K562 (cell line): ENCODE results near the gene DPP10. TPM values are rescaled to one million over a fixed set of nuclear protein-coding genes. Genes with fewer than 3 reads are reported as not detected.

ENCODE experiments used
- HMG20B ChIP-seq: fragments of 250-450 bp; sonication (Bioruptor Pico); IDR thresholded peaks from 2 replicates; pipeline ENCODE4 v1.5.0; 2021; ENCODE audit warnings: mild to moderate bottlenecking
- NR4A1 ChIP-seq, 2 experiments: fragments of 250-450 bp in 1 of 2; fragments of 450-650 bp in 1 of 2; sonication (Bioruptor Pico) in 1 of 2; IDR thresholded peaks; 2 replicates each; pipeline versions ENCODE4 v1.4.0 to v1.6.1; 2016 to 2020; ENCODE audit warnings: mild to moderate bottlenecking in 2 of 2, missing compliant biosample characterization in 1 of 2, missing genetic modification characterization in 1 of 2, moderate library complexity in 1 of 2
- POLR3G ChIP-seq: IDR thresholded peaks from 2 replicates; pipeline ENCODE4 v1.6.1; 2011; ENCODE audit not compliant: insufficient read length, insufficient replicate concordance; ENCODE audit errors: extremely low read depth
- RAD21 ChIP-seq, 2 experiments: fragments of 250-450 bp in 1 of 2; fragments of 450-650 bp in 1 of 2; sonication (Bioruptor Pico) in 1 of 2; formaldehyde crosslinking in 1 of 2; IDR thresholded peaks in 1 of 2; conservative IDR thresholded peaks in 1 of 2; 2 replicates each; pipeline versions ENCODE4 v1.4.0 to v1.8.0; 2020 to 2022; ENCODE audit warnings: mild to moderate bottlenecking in 2 of 2, moderate library complexity in 1 of 2
- UBTF ChIP-seq, 2 experiments: IDR thresholded peaks; 2 replicates each; pipeline ENCODE4 v1.6.1; 2012; ENCODE audit warnings: improper control_type of control experiment in 2 of 2, low read depth in 2 of 2, low read length in 2 of 2, borderline replicate concordance in 1 of 2
- ZNF217 ChIP-seq: sonication (generic); formaldehyde crosslinking; IDR thresholded peaks from 2 replicates; pipeline ENCODE4 v1.8.0; 2022; ENCODE audit warnings: mild to moderate bottlenecking, missing genetic modification reagents
- polyA plus RNA-seq, 8 experiments: library from polyadenylated mRNA; depleted of rRNA in 4 of 8; stranded (reverse) in 5 of 8; unstranded in 3 of 8; fragments of >200 nt; fragmentation: Nextera tagmentation in 2 of 8; fragmentation: Illumina TruSeq in 1 of 8; extraction: Ambion mirVana in 2 of 8; extraction: Trizol in 1 of 8; gene quantifications; 2 replicates each; pipeline versions ENCODE4 v1.2.1 to v1.2.3, GENCODE V29; 2011 to 2014; ENCODE audit warnings: inconsistent platforms in 1 of 8, missing spikeins in 1 of 8
- total RNA-seq, 7 experiments: library from RNA; depleted of rRNA in 6 of 7; stranded (reverse); fragments of >200 nt in 6 of 7; fragmentation: Illumina TruSeq in 2 of 7; extraction: Trizol in 2 of 7; gene quantifications; 2 replicates each; pipeline versions ENCODE4 v1.2.1 to v1.2.3, GENCODE V29; 2011 to 2021; ENCODE audit warnings: low replicate concordance in 1 of 7
- TF ChIP-seq, protein P1 (sequence below): sonication (generic); formaldehyde crosslinking; IDR thresholded peaks from 2 replicates; pipeline ENCODE4 v1.8.0; 2023; ENCODE audit warnings: missing genetic modification reagents, mild to moderate bottlenecking, borderline replicate concordance

DPP10 gene
- total and polyA plus RNA-seq, 9 of the 15 experiments (the other 6 are each of a cell fraction or from before 2014, with no cell fraction given) = not detected

DNA sequence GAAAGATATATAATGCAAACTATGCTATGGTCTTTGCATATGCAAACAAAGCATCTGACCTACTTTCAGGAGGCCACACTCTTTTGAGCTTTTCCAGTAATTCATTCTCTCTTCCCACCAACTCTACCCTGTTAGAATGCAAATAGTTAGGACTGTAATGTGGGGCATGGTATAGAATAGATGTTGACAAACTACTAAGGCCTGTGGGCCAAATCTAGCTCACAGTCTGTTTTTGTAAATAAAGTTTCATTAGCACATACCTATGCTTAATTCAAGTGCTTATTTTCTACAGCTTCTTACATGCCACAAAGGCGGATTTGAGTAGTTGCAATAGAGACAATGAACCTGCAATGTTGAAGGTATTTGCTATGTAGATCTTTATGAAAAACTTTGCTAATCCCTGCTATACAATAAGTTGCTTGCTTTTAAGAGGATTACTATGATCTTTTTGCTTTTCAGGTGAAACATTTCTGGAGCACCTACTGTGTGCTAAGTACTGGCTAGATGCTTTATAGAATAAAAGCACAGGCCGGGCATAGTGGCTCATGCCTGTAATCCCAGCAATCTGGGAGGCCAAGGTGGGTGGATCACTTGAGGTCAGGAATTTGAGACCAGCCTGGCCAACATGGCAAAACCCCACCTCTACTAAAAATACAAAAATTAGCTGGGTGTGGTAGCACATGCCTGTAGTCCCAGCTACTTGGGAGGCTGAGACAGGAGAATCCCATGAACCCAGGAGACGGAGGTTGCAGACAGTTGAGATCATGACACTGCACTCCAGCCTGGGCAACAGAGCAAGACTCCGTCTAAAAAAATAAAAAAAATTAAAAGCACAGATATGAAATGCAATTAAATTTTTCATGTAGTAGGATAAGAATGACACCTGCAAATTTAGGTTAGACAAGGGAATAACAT, 267.8 kb downstream of the DPP10 start (continued):
- TF ChIP-seq UBTF (IDR thresholded peaks at IDR 0.05; ENCODE audit: borderline replicate concordance in 1 of 2, low read depth in 2 of 2, low read length in 2 of 2) (no peak), RAD21 (CRISPR knock-in tag; conservative IDR thresholded peaks at IDR 0.05 in 1 of 2, IDR thresholded peaks at IDR 0.05 in 1 of 2) (no peak), HMG20B (no peak), NR4A1 (CRISPR knock-in tag; IDR thresholded peaks at IDR 0.05) (no peak), NR4A1 (tag; IDR thresholded peaks at IDR 0.05) (no peak), POLR3G (no peak), ZNF217 (CRISPR knock-in tag) (no peak)
- TF ChIP-seq, protein P1, sequence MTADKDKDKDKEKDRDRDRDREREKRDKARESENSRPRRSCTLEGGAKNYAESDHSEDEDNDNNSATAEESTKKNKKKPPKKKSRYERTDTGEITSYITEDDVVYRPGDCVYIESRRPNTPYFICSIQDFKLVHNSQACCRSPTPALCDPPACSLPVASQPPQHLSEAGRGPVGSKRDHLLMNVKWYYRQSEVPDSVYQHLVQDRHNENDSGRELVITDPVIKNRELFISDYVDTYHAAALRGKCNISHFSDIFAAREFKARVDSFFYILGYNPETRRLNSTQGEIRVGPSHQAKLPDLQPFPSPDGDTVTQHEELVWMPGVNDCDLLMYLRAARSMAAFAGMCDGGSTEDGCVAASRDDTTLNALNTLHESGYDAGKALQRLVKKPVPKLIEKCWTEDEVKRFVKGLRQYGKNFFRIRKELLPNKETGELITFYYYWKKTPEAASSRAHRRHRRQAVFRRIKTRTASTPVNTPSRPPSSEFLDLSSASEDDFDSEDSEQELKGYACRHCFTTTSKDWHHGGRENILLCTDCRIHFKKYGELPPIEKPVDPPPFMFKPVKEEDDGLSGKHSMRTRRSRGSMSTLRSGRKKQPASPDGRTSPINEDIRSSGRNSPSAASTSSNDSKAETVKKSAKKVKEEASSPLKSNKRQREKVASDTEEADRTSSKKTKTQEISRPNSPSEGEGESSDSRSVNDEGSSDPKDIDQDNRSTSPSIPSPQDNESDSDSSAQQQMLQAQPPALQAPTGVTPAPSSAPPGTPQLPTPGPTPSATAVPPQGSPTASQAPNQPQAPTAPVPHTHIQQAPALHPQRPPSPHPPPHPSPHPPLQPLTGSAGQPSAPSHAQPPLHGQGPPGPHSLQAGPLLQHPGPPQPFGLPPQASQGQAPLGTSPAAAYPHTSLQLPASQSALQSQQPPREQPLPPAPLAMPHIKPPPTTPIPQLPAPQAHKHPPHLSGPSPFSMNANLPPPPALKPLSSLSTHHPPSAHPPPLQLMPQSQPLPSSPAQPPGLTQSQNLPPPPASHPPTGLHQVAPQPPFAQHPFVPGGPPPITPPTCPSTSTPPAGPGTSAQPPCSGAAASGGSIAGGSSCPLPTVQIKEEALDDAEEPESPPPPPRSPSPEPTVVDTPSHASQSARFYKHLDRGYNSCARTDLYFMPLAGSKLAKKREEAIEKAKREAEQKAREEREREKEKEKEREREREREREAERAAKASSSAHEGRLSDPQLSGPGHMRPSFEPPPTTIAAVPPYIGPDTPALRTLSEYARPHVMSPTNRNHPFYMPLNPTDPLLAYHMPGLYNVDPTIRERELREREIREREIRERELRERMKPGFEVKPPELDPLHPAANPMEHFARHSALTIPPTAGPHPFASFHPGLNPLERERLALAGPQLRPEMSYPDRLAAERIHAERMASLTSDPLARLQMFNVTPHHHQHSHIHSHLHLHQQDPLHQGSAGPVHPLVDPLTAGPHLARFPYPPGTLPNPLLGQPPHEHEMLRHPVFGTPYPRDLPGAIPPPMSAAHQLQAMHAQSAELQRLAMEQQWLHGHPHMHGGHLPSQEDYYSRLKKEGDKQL (CRISPR knock-in tag) = no peak
